ENCODE data around the gene KRT3. TPM values are rescaled to one million over a fixed set of nuclear protein-coding genes. Genes with fewer than 3 reads are reported as not detected.

The KRT3 gene
- total and polyA plus RNA-seq, 2 experiments from 2014 or later: not detected

- H3K4me1 ChIP-seq (ENCODE audit: low read depth): no peaks in the 10 kb centered on the region
- TF ChIP-seq CTCF (IDR thresholded peaks at IDR 0.05; ENCODE audit: low read depth, low read length): no peak
- no peaks in the 10 kb centered on the region for H3K36me3 ChIP-seq
- H3K9me3 ChIP-seq (ENCODE audit: low read depth): no peaks in the 10 kb centered on the region
- no peak overlapping the region for H3K4me3 ChIP-seq
- no peak for DNase-seq (ENCODE audit: low read depth in 1 of 2, low spot score in 1 of 2)
- H3K27ac ChIP-seq: no peak overlapping the region
- peaks cover 25% of the 10 kb centered on the region for H3K27me3 ChIP-seq
These were observed 24.8 kb downstream of the KRT3 start for GRCh38 chr12:52771088-52771487.

DNA sequence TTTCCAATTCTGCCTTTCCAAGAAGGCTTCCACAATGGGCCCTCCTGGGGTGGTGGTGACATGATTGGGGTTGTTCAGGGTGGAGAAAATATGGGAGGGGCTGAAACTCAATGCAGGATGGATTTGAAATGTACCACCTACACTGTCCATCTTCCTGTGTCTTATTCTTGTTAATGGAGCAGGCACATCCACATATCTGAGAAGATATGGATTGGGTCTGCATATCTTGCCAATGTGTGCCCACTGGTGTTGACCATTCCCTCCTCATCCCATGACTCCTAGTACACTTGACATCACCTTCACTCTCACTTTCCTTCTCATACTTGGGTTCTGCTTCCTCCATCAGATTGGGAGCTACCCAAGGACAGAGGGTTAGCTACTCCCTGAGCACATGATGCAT, 26.0 kb downstream of the KRT3 start:
- H3K9me3 ChIP-seq (ENCODE audit: low read depth): no peaks in the 10 kb centered on the region
- H3K36me3 ChIP-seq: no peaks in the 10 kb centered on the region
- no peak for DNase-seq (ENCODE audit: low read depth in 1 of 2, low spot score in 1 of 2)
- peaks cover 14% of the 10 kb centered on the region for H3K27me3 ChIP-seq
- no peaks in the 10 kb centered on the region for H3K4me1 ChIP-seq (ENCODE audit: low read depth)
- H3K27ac ChIP-seq: no peak overlapping the region
- TF ChIP-seq CTCF (IDR thresholded peaks at IDR 0.05; ENCODE audit: low read depth, low read length): no peak
- H3K4me3 ChIP-seq: no peak overlapping the region

DNA sequence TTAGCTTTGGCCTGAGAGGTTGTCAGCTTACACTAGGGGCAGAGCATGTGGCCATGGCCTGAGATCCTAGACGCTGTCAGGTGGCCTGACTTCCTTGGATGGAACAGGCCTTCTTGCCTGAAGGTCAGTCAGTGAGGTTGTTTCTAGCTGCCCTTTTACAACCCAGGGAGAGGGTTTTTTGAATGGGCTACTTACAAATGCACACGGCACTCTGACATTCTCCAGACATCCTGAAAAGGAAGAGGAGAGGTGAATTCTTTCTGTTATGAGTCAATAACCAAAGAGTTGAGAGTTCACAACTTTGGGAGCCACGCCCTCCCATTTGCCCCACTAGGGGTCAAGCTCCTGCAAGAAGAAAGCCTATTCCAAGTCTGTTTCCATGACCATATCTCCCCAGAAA, 26.6 kb downstream of the KRT3 start:
- Histone ChIP-seq H3K27ac (no peak overlapping the region), H3K4me1 (ENCODE audit: low read depth) (no peaks in the 10 kb centered on the region), H3K9me3 (ENCODE audit: low read depth) (no peaks in the 10 kb centered on the region), H3K4me3 (no peak overlapping the region), H3K27me3 (peaks cover 13% of the 10 kb centered on the region), H3K36me3 (no peaks in the 10 kb centered on the region)
- DNase-seq (ENCODE audit: low read depth in 1 of 2, low spot score in 1 of 2): no peak
- TF ChIP-seq CTCF (IDR thresholded peaks at IDR 0.05; ENCODE audit: low read depth, low read length): no peak

DNA sequence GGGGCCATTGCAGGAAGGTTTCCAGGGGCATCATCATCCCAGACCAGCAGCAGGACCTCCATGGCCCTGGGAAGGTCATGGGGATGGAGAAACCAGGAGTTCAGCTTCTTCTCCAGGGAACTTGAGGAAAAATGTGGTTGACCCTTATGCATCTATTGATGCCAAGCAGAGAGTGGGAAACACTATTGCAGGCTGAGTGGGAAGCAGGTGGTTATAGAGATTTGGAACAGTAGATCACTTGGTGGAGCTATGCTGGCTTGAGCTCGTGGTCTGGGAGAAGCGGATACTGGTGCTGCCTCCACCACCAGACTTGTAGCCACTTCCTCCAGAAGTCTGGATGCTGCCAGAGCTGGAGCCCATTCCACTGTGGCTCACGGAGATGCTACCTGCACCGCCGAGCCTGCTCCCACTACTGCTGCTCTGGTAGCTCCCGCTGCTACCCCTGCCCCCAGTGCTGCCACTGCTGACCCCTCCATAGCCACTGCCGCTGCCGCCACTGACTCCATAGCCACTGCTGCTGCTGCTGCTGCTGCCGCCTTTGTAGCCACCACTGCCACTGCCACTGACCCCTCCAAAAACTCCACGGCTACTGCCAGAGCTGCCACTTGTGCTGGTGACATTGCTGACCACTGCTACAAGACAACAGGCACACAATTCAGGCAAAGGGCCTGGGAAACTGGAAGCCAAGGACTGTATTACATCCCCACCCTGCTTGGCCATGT, 27.3 kb downstream of the KRT3 start:
- H3K27ac ChIP-seq: no peak overlapping the region
- TF ChIP-seq CTCF (IDR thresholded peaks at IDR 0.05; ENCODE audit: low read depth, low read length): no peak
- H3K4me1 ChIP-seq (ENCODE audit: low read depth): no peaks in the 10 kb centered on the region
- H3K4me3 ChIP-seq: no peak overlapping the region
- DNase-seq (ENCODE audit: low read depth in 1 of 2, low spot score in 1 of 2): no peak
- H3K27me3 ChIP-seq: peaks cover 7% of the 10 kb centered on the region
- no peaks in the 10 kb centered on the region for H3K36me3 ChIP-seq
- H3K9me3 ChIP-seq (ENCODE audit: low read depth): no peaks in the 10 kb centered on the region

- no peak for DNase-seq (ENCODE audit: low read depth in 1 of 2, low spot score in 1 of 2)
- H3K36me3 ChIP-seq: no peaks in the 10 kb centered on the region
- no peak for TF ChIP-seq CTCF (IDR thresholded peaks at IDR 0.05; ENCODE audit: low read depth, low read length)
These were observed 28.5 kb downstream of the KRT3 start for GRCh38 chr12:52767427-52767826.

More at GRCh38 chr12:52767427-52767826, 28.5 kb downstream of the KRT3 start:
- no peaks in the 10 kb centered on the region for H3K9me3 ChIP-seq (ENCODE audit: low read depth)
- H3K27me3 ChIP-seq: peaks cover 5% of the 10 kb centered on the region
- H3K4me1 ChIP-seq (ENCODE audit: low read depth): no peaks in the 10 kb centered on the region
- H3K4me3 ChIP-seq: no peak overlapping the region
- no peak overlapping the region for H3K27ac ChIP-seq
